ENCODE data around the gene KPNB1.

Gene KPNB1

DNA sequence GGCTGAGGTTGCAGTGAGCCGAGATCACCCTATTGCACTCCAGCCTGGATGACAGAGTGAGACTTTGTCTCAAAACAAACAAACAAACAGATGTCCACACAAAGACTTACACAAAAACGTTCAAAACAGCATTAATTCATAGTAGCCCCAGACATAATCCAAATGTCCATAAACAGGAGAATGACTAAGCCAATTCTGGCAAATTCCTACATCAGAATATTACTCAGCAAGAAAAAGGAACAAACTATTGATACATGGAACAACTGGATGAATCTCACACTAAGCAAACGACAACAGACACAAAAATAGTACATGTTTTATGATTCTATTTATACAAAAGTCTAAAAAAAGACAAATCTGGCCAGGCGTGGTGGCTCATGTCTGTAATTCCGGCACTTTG, 10.8 kb upstream of the KPNB1 start:
- DNase-seq, result no peak

DNA sequence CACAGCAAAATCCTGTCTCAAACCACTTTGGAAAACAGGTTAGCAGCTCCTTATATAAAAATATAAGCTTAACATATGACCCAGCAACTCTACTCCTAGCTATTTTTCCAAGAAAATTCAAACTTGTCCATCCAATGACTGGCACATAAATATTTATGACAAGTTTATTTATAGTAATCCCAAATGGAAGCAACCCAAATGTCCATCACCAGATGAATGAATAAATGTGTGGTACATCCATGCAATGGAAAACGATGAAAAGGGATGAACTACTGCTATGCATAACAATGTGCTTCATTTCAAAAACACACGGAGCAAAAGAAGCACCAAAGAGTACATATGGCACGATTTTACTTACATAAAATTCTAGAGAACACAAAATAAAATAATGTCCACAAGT, 9.6 kb upstream of the KPNB1 start:
- DNase-seq, result no peak

DNA sequence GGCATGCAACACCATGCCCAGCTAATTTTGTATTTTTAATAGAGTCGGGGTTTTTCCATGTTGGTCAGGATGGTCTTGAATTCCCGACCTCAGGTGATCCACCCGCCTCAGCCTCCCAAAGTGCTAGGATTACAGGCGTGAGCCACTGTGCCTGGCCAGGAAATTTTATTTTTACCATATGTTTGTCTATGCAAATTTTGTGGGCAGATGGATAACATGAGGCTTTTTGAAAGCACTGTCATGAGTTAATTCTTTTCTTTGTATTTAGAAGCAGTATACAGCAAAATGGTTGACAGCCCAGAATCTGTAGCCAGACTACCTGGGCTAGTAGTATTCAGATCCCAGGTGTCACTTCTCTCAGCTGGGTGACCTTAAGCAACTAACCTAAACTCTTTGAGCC, 8.5 kb upstream of the KPNB1 start:
- DNase-seq, result no peak

DNA sequence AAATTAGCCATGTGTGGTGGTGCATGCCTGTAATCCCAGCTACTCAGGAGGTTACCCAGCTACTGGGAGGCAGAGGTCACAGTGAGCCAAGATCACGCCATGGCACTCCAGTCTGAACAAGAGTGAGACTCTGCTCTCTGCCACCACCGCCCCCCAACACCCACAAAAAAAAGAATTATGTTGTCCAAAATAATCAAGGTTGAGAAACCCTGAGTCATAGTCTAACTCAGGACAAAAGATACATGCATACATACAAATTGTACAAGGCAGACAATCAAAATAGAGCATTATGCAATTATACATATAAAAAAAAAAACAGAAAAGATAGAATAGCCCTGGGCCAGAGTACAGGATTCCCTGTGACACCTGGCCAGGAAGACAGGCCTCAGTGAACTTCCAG, 6.6 kb upstream of the KPNB1 start:
- DNase-seq, result no peak

DNA sequence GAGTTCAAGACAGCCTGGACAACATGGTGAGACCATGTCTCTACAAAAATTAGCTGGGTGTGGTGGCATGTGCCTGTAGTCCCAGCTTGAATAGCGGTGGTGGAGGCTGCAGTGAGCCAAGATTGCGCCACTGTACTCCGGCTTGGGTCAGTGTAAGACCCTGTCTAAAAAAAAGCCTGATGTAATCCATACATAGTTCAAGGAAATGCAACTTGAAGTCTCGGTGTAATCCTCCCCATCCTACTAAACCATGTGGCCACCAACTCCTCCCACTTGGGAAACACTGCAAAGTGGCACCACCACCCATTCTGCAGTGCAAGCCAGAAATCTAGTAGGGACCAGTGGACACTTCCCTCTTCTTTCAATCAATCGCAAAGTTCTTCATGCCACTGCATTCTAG, 5.4 kb upstream of the KPNB1 start:
- no peak for DNase-seq

DNA sequence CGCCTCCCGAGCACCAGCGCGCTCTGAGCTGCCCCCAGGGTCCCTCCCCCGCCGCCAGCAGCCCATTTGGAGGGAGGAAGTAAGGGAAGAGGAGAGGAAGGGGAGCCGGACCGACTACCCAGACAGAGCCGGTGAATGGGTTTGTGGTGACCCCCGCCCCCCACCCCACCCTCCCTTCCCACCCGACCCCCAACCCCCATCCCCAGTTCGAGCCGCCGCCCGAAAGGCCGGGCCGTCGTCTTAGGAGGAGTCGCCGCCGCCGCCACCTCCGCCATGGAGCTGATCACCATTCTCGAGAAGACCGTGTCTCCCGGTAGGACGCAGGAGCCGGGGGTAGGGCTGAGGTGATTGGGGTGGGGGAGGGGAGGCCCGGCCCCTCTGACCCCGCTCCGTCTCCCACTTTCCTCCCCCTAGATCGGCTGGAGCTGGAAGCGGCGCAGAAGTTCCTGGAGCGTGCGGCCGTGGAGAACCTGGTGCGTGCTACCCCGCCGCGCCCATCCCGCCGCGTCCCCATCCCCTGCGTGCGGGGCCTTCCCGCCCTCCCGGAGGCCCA, 329 bp downstream of the KPNB1 start:
- peak; percentile 52 for DNase-seq

DNA sequence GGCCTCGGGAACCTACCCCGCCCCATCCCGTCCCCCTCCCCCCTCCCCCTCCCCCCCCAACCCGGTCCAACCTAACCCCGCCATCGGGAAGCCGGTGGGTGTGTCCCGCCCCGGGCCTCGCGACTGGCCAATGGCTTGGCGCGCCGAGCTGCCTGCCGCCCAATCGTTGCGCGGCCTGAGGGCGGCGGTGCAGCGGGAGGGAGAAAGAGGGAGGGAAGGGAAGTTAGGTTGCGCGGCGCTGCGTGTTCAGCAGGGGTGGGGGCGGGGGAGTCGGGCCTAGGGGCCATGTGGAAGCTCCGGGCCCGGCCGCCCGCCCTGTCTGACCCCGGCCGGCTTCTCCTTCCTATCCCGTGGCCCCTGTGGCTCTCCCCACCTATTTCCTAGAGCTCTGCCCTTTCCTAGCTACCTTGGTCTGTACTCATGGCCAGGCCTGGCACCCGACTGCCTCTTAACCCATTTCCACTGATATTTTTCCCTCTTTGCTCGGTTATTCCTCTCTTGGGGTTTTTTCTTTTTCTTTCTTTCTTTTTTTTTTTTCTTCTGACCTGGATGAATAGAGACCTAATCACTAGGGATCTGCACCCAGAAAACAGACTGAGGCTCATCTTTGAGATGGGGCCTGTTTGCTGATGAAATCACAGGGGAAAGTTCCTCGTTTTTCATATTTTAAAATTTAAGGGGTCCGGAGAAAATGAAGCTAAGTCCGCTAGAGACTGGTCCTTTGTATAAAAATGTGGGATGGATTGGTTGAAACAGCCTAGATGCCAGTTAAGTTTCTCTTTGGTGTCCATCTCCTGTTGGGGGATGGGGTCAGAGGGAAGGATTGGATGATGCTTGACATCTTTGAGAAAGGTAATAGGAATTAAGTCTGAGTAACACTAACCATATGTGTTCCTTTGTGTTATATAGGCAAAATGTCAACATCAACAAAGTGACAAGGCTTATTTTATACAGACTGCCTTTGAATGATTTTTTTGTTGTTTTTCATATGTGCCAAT, 1.1 kb downstream of the KPNB1 start:
- DNase-seq, result peak; percentile 87

DNA sequence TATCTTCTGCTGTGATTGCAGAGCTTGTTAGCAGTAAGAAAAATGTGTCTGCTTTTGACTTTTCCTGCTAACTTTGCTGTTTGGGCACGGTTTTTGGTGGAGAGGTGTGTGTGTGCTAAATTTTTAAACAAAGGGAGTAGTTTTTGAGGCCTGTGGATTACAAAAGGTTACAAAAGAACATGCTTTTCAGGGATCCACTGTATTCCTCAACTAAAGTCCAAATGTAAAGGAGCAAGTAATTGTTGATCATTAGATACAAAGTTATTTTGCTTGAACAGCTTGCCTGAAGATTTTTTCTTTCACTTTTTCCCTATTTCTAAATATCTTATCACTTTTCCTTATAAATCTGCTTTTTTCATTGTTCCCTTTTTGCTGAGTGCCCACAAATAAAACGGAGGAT, 2.0 kb downstream of the KPNB1 start:
- no peak for DNase-seq

DNA sequence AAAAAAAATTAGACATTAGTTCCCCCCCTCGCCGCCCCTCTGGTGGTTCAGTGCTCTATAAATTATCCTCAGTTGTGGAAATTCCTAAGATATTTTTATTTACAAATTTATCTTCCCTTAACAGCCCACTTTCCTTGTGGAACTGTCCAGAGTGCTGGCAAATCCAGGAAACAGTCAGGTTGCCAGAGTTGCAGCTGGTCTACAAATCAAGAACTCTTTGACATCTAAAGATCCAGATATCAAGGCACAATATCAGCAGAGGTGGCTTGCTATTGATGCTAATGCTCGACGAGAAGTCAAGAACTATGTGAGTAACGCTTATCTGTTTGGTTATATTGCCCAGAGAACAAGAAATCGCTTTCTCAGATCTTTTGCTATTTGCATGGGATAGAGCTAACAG, 2.9 kb downstream of the KPNB1 start:
- no peak for DNase-seq

DNA sequence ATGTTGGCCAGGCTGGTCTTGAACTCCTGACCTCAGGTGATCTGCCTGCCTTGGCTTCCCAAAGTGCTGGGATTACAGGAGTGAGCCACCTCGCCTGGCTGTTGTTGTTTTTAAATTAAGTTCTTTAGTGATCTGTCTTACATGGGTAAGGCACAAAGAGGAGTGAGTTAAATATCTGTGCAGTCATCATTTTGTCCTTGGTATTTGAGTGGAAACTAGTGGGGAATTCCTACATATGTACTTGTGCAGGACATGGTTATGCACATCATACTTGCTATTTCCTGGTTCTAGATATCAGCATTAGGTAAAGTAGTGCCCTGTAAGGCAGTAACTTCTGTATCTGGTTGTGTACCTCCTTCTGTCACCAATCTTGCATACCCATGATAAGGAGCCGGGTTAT, 3.7 kb downstream of the KPNB1 start:
- DNase-seq, result no peak

DNA sequence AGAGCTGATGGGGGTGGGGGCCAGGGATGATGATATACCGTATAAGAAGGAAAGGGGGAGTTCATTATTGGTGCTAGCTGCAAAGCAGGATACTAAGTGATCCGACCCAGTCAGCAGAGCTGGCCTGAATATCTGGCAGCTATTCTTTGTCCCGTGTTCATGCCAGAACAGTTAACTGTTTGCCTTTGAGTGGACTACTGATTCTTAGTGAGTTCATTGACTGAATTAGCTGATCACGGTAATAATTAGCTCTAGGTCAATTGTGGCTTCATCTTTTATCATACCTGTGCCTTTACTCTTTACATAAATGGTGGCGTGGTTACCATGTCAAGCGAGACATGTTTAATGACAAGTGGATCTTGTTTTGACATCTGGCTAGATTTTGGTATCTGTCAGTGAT, 5.3 kb downstream of the KPNB1 start:
- no peak for DNase-seq

DNA sequence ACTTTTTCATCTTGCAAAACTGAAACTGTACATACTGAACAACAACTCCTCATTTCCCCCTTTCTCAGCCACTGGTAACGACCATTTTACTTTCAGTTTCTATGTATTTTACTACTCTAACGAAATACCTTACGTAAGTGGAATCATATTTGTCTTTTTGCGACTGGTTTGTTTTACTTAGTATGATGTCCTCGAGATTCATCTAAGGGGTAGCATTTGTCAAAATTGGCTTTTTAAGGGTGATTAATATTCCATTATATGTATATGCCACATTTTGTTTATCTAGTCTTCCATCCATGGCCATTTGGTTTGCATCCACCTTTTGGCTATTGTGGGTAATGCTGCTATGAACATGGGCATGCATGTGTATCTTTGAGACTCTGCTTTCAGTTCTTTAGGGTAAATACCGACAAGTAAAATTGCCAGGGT, 10.4 kb downstream of the KPNB1 start:
- no peak for DNase-seq

DNA sequence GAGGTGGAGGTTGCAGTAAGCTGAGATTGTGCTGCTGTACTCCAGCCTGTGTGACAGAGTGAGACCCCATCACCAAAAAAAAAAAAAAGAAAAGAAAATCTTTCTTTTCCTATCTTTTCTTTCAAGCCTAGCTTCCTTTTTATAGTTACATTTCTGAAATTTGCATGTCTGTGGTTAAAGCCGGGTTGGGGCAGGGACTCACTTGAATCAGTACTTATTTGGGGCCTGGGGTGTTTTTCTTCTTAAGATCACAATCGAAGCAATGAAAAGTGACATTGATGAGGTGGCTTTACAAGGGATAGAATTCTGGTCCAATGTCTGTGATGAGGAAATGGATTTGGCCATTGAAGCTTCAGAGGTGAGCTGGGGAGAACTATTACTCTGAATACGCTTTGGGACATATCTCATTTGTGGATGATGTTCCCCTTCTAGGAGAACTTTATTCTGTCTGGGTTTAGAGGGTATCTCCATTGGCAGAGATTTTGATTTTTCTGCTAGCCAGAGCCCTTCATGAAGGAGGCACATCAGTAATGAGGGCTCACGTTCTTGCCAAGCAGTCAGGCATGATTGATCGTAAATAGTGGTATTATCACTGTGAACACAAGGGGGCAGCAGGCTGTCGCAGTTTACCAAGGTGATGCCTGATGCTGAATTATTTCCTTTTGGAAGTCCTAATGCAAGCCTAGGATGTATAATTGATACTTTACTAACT, 14.3 kb downstream of the KPNB1 start:
- no peak for DNase-seq

DNA sequence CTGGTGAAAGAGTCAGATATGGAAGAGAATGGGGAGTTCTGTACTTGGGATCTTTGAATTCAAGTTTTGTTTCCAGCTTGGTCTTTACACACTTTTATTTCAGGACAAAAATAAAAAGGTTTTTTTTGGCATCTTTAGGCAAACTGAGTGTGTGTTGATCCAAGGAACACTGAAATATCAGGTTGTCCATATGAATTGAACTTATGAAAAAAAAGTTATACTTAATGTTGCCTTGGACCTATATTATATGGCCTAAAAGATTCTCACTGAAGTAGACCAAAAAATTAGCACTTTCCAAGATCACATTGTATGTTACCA, 14.9 kb downstream of the KPNB1 start:
- no peak for DNase-seq

DNA sequence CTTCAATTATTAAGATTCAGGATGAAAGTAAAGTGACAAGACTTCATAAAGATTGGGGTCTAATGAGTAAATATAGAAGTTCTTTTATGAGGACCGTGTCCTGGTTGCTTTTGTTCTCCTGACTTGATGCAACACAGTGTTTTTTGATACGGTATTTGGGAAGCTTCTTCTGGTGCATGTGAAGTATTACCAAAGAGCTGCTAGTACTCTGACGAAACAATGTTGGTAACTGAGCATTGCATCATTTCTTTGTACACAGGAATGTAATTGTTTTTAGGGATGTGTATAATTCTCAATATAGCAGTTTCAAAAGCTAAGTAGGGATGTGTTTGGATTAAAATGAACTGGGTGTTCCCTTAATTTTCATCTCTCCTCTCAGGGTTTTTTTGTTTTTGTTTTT, 15.9 kb downstream of the KPNB1 start:
- DNase-seq, result no peak

DNA sequence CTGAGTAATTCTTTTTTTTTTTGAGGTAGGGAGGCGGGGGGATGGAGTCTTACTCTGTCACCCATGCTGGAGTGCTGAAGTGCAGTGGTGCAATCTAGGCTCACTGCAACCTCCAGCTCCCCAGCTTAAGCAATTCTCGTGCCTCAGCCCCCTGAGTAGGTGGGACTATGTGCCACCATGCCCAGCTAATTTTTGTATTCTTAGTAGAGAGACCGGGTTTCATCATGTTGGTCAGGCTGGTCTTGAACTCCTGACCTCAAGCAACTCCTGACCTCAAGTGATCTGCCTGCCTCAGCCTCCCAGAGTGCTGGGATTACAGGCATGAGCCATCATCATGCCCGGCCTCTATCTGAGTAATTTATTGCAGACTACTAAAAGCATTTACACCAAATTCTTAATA, 19.4 kb downstream of the KPNB1 start:
- no peak for DNase-seq

DNA sequence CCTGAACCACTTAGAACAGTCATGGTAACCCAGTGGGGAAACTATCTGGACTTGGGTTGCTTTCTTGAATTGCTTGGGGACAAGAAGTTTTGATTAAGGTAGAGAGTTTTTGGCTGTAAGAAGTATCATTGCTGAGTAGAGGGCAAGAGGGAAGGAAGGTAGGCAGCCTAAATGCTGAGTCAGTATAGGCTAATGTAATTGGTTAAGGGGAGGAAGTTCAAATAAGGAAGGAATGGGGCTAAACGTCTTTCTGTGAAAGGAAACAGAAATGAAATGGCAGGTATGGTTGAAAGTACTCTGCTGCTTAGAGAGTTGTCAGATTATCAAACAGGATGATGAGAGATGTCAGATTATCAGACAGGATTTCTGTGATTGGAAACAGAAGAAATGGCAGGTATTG, 20.3 kb downstream of the KPNB1 start:
- no peak for DNase-seq

DNA sequence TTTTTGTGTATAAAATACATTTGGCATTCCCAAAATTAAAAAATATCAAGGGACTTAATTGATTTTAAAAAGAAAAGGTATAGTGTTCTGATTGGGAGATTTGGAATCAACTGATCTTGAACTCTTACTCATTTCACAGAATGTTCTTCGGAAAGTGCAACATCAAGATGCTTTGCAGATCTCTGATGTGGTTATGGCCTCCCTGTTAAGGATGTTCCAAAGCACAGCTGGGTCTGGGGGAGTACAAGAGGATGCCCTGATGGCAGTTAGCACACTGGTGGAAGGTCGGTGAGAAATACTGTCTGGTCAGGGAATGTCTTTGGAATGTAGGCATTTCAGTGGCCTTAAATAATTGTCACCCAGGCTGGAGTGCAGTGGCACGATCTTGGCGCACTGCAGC, 24.8 kb downstream of the KPNB1 start:
- DNase-seq, result no peak

DNA sequence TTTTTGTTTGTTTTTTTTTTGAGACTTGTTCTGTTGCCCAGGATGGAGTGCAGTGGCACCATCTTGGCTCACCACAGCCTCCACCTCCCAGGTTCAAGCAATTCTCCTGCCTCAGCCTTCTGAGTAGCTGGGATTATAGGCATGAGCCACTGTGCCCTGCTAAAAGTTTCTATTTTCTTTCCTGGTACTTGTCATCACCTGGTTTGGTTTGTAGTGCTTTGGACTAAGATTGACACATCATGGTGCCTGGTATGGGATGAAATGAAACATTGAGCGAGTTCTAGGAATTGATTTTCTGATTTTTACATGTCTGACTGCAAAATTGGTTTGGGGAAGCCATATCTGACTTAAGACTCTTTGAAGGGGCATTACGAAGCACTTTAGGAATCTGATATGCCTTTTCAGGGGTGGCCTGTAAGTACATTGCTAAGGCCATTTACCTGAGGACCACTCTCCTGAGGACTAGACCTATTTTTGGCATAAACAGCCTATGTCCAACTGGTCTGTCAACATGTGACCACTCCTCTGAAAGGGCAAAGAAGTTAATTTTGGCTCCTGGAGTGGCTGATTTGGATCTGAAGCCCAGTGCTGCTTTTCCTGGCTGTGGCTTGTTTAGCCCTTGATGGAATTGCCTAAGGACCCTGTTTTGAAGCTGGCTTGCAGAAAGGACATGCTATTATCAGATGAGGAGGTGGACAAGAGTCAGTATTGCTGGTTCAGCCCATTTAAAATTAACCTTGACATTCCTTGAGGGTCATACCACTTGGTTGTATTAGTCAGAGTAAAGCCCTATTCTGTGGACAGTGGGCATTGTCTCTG, 25.9 kb downstream of the KPNB1 start:
- no peak for DNase-seq

DNA sequence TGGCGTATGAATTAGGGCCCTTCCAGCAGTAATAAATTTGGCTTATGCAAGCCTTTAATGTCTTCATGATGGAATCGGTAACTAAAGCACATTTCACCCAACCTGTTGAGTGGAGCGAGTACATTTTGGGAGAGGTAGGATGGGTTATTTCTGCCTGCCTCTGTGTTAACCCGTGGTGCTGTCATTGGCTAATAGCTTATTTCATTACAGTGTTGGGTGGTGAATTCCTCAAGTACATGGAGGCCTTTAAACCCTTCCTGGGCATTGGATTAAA, 26.4 kb downstream of the KPNB1 start:
- no peak for DNase-seq

DNA sequence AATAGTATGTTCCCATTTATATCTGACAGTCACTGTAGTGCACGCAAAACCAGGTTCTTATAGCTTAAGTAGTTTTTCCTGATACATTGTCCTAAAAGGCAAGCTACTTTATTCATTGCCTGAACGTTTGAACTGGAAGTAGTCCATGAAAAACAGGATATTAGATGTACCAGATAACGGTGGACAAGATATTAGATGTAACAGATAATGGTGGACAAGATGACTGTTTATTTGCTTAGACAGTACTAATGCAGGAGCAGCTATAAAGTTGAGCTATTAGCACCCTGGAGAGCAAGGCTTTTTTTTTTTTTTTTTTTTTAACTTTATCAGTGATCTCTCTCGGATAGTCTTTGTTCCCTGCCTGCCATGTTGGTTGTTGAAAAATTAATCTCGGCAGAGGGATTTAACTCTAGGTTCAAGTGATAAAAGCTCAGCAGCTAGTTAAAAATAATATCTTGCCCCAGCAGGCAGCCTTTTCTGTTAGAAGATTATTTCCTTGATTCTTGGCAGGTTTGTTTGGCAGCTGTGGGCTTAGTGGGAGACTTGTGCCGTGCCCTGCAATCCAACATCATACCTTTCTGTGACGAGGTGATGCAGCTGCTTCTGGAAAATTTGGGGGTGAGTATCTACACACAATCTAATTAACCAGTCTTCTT, 26.9 kb downstream of the KPNB1 start:
- DNase-seq, result no peak

DNA sequence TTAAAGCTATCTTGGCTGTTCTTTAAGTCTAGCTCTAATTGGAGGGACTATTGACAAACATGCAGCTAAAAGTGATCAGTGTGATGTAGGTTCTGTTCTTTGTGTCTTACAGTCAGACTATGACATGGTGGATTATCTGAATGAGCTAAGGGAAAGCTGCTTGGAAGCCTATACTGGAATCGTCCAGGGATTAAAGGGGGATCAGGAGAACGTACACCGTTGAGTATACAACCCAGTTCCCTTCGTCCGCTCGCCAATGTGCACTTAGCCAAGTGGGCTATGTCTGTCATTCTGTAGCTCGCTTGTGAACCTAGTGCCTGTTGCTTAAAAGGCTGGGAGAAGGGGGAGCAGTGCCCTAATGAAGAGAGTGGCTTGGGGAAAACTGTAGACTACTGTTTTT, 28.5 kb downstream of the KPNB1 start:
- no peak for DNase-seq

DNA sequence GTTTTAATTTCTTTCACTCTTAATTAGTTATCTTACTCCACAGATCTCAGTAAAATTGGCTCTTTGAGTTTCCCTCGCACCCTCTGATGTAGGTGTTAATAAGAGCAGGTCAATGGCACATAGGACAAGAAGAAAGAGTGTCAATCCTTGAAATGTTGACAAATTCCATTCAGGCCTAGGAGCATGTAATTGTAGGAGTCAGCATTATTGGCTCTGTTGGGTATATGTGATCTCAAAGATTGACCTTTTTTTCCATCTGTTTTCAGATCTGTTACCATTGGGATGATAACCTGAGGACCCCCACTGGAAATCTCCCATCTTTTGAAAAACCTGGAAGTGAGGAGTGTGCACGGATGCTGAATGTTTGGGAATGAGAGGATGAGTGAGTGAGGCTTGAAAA, 32.4 kb downstream of the KPNB1 start:
- DNase-seq, result no peak

Measured in activated gamma-delta T cell (primary cell).